Liver (tissue), 9 donors: ENCODE results near the gene IFI16. TPM values are rescaled to one million over a fixed set of nuclear protein-coding genes. Genes with fewer than 3 reads are reported as not detected.

Experiments
- DNase-seq: peaks from one replicate; pipeline ENCODE4 v3.0.0-alpha.2; 2017; ENCODE audit warnings: low spot score
- H3K27ac ChIP-seq, 2 donors: one replicate each; pipeline ENCODE4 v1.7.0; 2013; ENCODE audit warnings: inconsistent platforms in 2 of 2, low read length in 2 of 2, control low read depth in 1 of 2, low read depth in 1 of 2, mild to moderate bottlenecking in 1 of 2
- H3K27me3 ChIP-seq, 4 donors: one replicate each; pipeline versions ENCODE4 v1.6.1 to v1.7.0; 2013; ENCODE audit warnings: low read length in 3 of 4, inconsistent platforms in 1 of 4, mild to moderate bottlenecking in 1 of 4, moderate library complexity in 1 of 4; ENCODE audit not compliant: control insufficient read depth in 4 of 4, insufficient read depth in 4 of 4
- H3K36me3 ChIP-seq, 4 donors: one replicate each; pipeline versions ENCODE4 v1.6.1 to v1.7.0; 2013; ENCODE audit warnings: low read length in 3 of 4, mild to moderate bottlenecking in 3 of 4, low read depth in 1 of 4, moderate library complexity in 1 of 4; ENCODE audit not compliant: control insufficient read depth in 4 of 4, insufficient read depth in 3 of 4
- H3K4me1 ChIP-seq, 4 donors: one replicate each; pipeline versions ENCODE4 v1.6.1 to v1.7.0; 2013; ENCODE audit warnings: low read length in 3 of 4, mild to moderate bottlenecking in 3 of 4, moderate library complexity in 1 of 4; ENCODE audit not compliant: control insufficient read depth in 4 of 4, insufficient read depth in 4 of 4
- H3K4me3 ChIP-seq, 3 donors: one replicate each; pipeline versions ENCODE4 v1.6.1 to v1.7.0; 2013; ENCODE audit warnings: low read length in 3 of 3, control low read depth in 1 of 3, low read depth in 1 of 3, mild to moderate bottlenecking in 1 of 3
- H3K9ac ChIP-seq, 2 donors: one replicate each; pipeline ENCODE4 v1.7.0; 2013; ENCODE audit warnings: low read length in 2 of 2, mild to moderate bottlenecking in 2 of 2, moderate library complexity in 2 of 2, control low read depth in 1 of 2, low read depth in 1 of 2
- H3K9me3 ChIP-seq, 4 donors: one replicate each; pipeline versions ENCODE4 v1.6.1 to v1.7.0; 2013; ENCODE audit warnings: low read length in 3 of 4; ENCODE audit not compliant: control insufficient read depth in 4 of 4
- EGR1 ChIP-seq, 2 donors: IDR thresholded peaks; 2 replicates each; pipeline ENCODE4 v1.6.1; 2016 to 2018; ENCODE audit warnings: antibody characterized with exemption in 2 of 2, low read depth in 2 of 2
- FOXA1 ChIP-seq: IDR thresholded peaks from 2 replicates; pipeline ENCODE4 v1.6.1; 2016; ENCODE audit warnings: antibody characterized with exemption
- FOXA2 ChIP-seq: IDR thresholded peaks from 2 replicates; pipeline ENCODE4 v1.6.1; 2016; ENCODE audit warnings: antibody characterized with exemption
- GABPA ChIP-seq, 2 donors: IDR thresholded peaks in 1 of 2; conservative IDR thresholded peaks in 1 of 2; 2 replicates each; pipeline ENCODE4 v1.6.1; 2016; ENCODE audit warnings: antibody characterized with exemption in 2 of 2, mild to moderate bottlenecking in 1 of 2, moderate library complexity in 1 of 2
- HNF4A ChIP-seq, 2 donors: conservative IDR thresholded peaks; 2 replicates each; pipeline ENCODE4 v1.6.1; 2016; ENCODE audit warnings: antibody characterized with exemption in 2 of 2, mild to moderate bottlenecking in 2 of 2
- HNF4G ChIP-seq: IDR thresholded peaks from 2 replicates; pipeline ENCODE4 v1.6.1; 2016; ENCODE audit warnings: antibody characterized with exemption
- JUND ChIP-seq, 2 donors: IDR thresholded peaks; 2 replicates each; pipeline ENCODE4 v1.6.1; 2016; ENCODE audit warnings: antibody characterized with exemption in 2 of 2
- MAX ChIP-seq: IDR thresholded peaks from 2 replicates; pipeline ENCODE4 v1.6.1; 2016; ENCODE audit warnings: antibody characterized with exemption
- NR2F2 ChIP-seq: IDR thresholded peaks from 2 replicates; pipeline ENCODE4 v1.6.1; 2016; ENCODE audit warnings: antibody characterized with exemption
- RAD21 ChIP-seq, 2 donors: IDR thresholded peaks; 2 replicates each; pipeline ENCODE4 v1.6.1; 2016; ENCODE audit warnings: antibody characterized with exemption in 2 of 2, mild to moderate bottlenecking in 2 of 2
- RXRA ChIP-seq, 2 donors: IDR thresholded peaks; 2 replicates each; pipeline ENCODE4 v1.6.1; 2017 to 2018; ENCODE audit warnings: antibody characterized with exemption in 2 of 2, mild to moderate bottlenecking in 1 of 2
- SP1 ChIP-seq: IDR thresholded peaks from 2 replicates; pipeline ENCODE4 v1.6.1; 2018; ENCODE audit warnings: antibody characterized with exemption, mild to moderate bottlenecking
- TAF1 ChIP-seq: conservative IDR thresholded peaks from 2 replicates; pipeline ENCODE4 v1.6.1; 2016; ENCODE audit warnings: antibody characterized with exemption, mild to moderate bottlenecking
- YY1 ChIP-seq: IDR thresholded peaks from 2 replicates; pipeline ENCODE4 v1.6.1; 2016; ENCODE audit warnings: antibody characterized with exemption, mild to moderate bottlenecking
- ZBTB33 ChIP-seq: IDR thresholded peaks from 2 replicates; pipeline ENCODE4 v1.6.1; 2016; ENCODE audit warnings: antibody characterized with exemption
- WGBS: extraction: QIAGEN DNeasy Blood & Tissue Kit; methylation state at CpG from one replicate; pipeline ENCODE4 v1.1.7; 2013; 5-methylcytosine and 5-hydroxymethylcytosine counted together
- polyA plus RNA-seq, 2 donors: library from polyadenylated mRNA; stranded (reverse) in 1 of 2; unstranded in 1 of 2; fragments of 200-250 nt in 1 of 2; fragments of >200 nt in 1 of 2; fragmentation: Nextera tagmentation in 1 of 2; extraction: Ambion mirVana in 1 of 2; gene quantifications; one replicate each; pipeline versions ENCODE4 v1.2.1 to v1.2.3, GENCODE V29; 2013 to 2015
- total RNA-seq, 2 donors: library from RNA; depleted of rRNA; stranded (reverse); fragments of >200 nt; gene quantifications; one replicate each; pipeline ENCODE4 v1.2.3, GENCODE V29; 2014
- TF ChIP-seq, protein P1 (sequence below): IDR thresholded peaks from 2 replicates; pipeline ENCODE4 v1.6.1; 2016; ENCODE audit warnings: antibody characterized with exemption
- TF ChIP-seq, protein P2 (sequence below): IDR thresholded peaks from 2 replicates; pipeline ENCODE4 v1.6.1; 2016; ENCODE audit warnings: antibody characterized with exemption, mild to moderate bottlenecking
- TF ChIP-seq, protein P3 (sequence below): fragments of 150-350 bp; IDR thresholded peaks from 2 replicates; pipeline ENCODE4 v1.5.1; 2017; ENCODE audit warnings: improper control_type of control experiment, low read depth, low read length; ENCODE audit not compliant: missing input control
- donor health status: healthy.
- donor health status: healthy.
- donor health status: healthy.
- donor health status: healthy.
- donor health status: healthy.

Gene IFI16
- total and polyA plus RNA-seq, 4 donors = 7.9 to 10.3 (median 9.0) TPM

GRCh38 chr1:159030311-159030710 is 20.6 kb downstream of the IFI16 start:
- no peaks in the 10 kb centered on the region for H3K4me1 ChIP-seq

More at GRCh38 chr1:159030311-159030710, 20.6 kb downstream of the IFI16 start:
- Histone ChIP-seq H3K36me3 (peaks cover 2 to 14% (median 6%) of the 10 kb centered on the region in 4 donors), H3K4me3 (no peak overlapping the region), H3K9ac (no peak overlapping the region), H3K9me3 (no peaks in the 10 kb centered on the region), H3K27me3 (no peaks in the 10 kb centered on the region), H3K27ac (no peak overlapping the region)
- no peak for DNase-seq
- 64% methylated on average over 1 of the region's 1 CpG for WGBS
- TF ChIP-seq, protein P1, sequence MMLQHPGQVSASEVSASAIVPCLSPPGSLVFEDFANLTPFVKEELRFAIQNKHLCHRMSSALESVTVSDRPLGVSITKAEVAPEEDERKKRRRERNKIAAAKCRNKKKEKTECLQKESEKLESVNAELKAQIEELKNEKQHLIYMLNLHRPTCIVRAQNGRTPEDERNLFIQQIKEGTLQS = no peak
- TF ChIP-seq JUND (IDR thresholded peaks at IDR 0.05) (no peak), TAF1 (no peak), YY1 (no peak), MAX (no peak), FOXA2 (no peak), HNF4A (conservative IDR thresholded peaks at IDR 0.05) (no peak), GABPA (IDR thresholded peaks at IDR 0.05 in 1 of 2, conservative IDR thresholded peaks at IDR 0.05 in 1 of 2) (no peak), FOXA1 (no peak), ZBTB33 (no peak), NR2F2 (no peak), RXRA (IDR thresholded peaks at IDR 0.05) (no peak), SP1 (no peak), EGR1 (IDR thresholded peaks at IDR 0.05; ENCODE audit: low read depth in 2 of 2) (no peak), HNF4G (no peak), RAD21 (IDR thresholded peaks at IDR 0.05) (no peak)
- TF ChIP-seq, protein P2, sequence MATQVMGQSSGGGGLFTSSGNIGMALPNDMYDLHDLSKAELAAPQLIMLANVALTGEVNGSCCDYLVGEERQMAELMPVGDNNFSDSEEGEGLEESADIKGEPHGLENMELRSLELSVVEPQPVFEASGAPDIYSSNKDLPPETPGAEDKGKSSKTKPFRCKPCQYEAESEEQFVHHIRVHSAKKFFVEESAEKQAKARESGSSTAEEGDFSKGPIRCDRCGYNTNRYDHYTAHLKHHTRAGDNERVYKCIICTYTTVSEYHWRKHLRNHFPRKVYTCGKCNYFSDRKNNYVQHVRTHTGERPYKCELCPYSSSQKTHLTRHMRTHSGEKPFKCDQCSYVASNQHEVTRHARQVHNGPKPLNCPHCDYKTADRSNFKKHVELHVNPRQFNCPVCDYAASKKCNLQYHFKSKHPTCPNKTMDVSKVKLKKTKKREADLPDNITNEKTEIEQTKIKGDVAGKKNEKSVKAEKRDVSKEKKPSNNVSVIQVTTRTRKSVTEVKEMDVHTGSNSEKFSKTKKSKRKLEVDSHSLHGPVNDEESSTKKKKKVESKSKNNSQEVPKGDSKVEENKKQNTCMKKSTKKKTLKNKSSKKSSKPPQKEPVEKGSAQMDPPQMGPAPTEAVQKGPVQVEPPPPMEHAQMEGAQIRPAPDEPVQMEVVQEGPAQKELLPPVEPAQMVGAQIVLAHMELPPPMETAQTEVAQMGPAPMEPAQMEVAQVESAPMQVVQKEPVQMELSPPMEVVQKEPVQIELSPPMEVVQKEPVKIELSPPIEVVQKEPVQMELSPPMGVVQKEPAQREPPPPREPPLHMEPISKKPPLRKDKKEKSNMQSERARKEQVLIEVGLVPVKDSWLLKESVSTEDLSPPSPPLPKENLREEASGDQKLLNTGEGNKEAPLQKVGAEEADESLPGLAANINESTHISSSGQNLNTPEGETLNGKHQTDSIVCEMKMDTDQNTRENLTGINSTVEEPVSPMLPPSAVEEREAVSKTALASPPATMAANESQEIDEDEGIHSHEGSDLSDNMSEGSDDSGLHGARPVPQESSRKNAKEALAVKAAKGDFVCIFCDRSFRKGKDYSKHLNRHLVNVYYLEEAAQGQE = no peak
- TF ChIP-seq, protein P3, sequence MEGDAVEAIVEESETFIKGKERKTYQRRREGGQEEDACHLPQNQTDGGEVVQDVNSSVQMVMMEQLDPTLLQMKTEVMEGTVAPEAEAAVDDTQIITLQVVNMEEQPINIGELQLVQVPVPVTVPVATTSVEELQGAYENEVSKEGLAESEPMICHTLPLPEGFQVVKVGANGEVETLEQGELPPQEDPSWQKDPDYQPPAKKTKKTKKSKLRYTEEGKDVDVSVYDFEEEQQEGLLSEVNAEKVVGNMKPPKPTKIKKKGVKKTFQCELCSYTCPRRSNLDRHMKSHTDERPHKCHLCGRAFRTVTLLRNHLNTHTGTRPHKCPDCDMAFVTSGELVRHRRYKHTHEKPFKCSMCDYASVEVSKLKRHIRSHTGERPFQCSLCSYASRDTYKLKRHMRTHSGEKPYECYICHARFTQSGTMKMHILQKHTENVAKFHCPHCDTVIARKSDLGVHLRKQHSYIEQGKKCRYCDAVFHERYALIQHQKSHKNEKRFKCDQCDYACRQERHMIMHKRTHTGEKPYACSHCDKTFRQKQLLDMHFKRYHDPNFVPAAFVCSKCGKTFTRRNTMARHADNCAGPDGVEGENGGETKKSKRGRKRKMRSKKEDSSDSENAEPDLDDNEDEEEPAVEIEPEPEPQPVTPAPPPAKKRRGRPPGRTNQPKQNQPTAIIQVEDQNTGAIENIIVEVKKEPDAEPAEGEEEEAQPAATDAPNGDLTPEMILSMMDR = no peak
